GM19025 (cell line): ENCODE measurements around the gene GAL3ST2.
"Not testable (repeated sequence)": the region's sequence is repeated elsewhere in the genome, so short reads cannot be mapped to it uniquely, and the experiment has no call there.

Source experiments
- ATAC-seq: cut with Tn5 transposase; IDR thresholded peaks from one replicate; pipeline ENCODE4 v1.9.1; 2021; ENCODE audit warnings: mild to moderate bottlenecking, low read depth, moderate library complexity; ENCODE audit not compliant: unreplicated experiment

The GAL3ST2 gene

GRCh38 chr2:241767464-241768250 lies 9.0 kb upstream of the GAL3ST2 start:
- ATAC-seq = no peak

- ATAC-seq = no peak
Measured at GRCh38 chr2:241768251-241768711, 8.3 kb upstream of the GAL3ST2 start.

- ATAC-seq = no peak
Measured at GRCh38 chr2:241768850-241769249, 7.8 kb upstream of the GAL3ST2 start.

- ATAC-seq = no peak
Measured at GRCh38 chr2:241769819-241770184, 6.8 kb upstream of the GAL3ST2 start.

- ATAC-seq = no peak
Measured at GRCh38 chr2:241770185-241770935, 6.3 kb upstream of the GAL3ST2 start.

GRCh38 chr2:241770936-241771285 lies 5.7 kb upstream of the GAL3ST2 start:
- ATAC-seq = no peak

- ATAC-seq = no peak
Measured at GRCh38 chr2:241771286-241772062, 5.1 kb upstream of the GAL3ST2 start.

- ATAC-seq = no peak
Measured at GRCh38 chr2:241772063-241772499, 4.5 kb upstream of the GAL3ST2 start.

- no peak for ATAC-seq
Measured at GRCh38 chr2:241773511-241774418, 2.9 kb upstream of the GAL3ST2 start.

- ATAC-seq = no peak
Measured at GRCh38 chr2:241774419-241775222, 2.0 kb upstream of the GAL3ST2 start.

GRCh38 chr2:241775223-241776177 lies 1.1 kb upstream of the GAL3ST2 start:
- no peak for ATAC-seq

GRCh38 chr2:241777170-241777685 lies 606 bp downstream of the GAL3ST2 start:
- ATAC-seq = no peak

- ATAC-seq = no peak
Measured at GRCh38 chr2:241777686-241778627, 1.3 kb downstream of the GAL3ST2 start.

GRCh38 chr2:241780939-241781569 lies 4.4 kb downstream of the GAL3ST2 start:
- ATAC-seq = no peak

- ATAC-seq = not testable (repeated sequence)
Measured at GRCh38 chr2:241782053-241782452, 5.4 kb downstream of the GAL3ST2 start.

GRCh38 chr2:241788135-241788534 lies 11.5 kb downstream of the GAL3ST2 start:
- ATAC-seq = no peak
